Keratinocyte (primary cell): ENCODE results near the gene GALNT6. TPM values are rescaled to one million over a fixed set of nuclear protein-coding genes. Genes with fewer than 3 reads are reported as not detected.

Experiments
- DNase-seq: peaks from one replicate; pipeline ENCODE4 v3.0.0-alpha.2; 2011; ENCODE audit warnings: low read depth, missing footprints, low spot score
- FAIRE-seq: peaks from 2 replicates; lab custom pipeline; 2011; peaks lifted over from hg19 to GRCh38; lab: Jason Lieb, UNC
- H2AFZ ChIP-seq: 2 replicates; pipeline ENCODE4 v1.6.0; 2012; ENCODE audit warnings: low read length, control low read depth, inconsistent platforms; ENCODE audit not compliant: control insufficient read depth
- H3K27ac ChIP-seq: 2 replicates; pipeline ENCODE4 v1.5.1; 2011; ENCODE audit warnings: low read length; ENCODE audit not compliant: control insufficient read depth, insufficient read depth
- H3K27me3 ChIP-seq: 3 replicates; pipeline ENCODE4 v1.6.0; 2011; ENCODE audit warnings: low read length; ENCODE audit not compliant: control insufficient read depth, insufficient read depth; ENCODE audit errors: extremely low read depth
- H3K36me3 ChIP-seq, 2 experiments: 2 replicates in 1 of 2; 3 replicates in 1 of 2; pipeline ENCODE4 v1.5.1; 2011; ENCODE audit warnings: low read length in 2 of 2, mild to moderate bottlenecking in 1 of 2; ENCODE audit not compliant: control insufficient read depth in 2 of 2, insufficient read depth in 2 of 2; ENCODE audit errors: extremely low read depth in 1 of 2
- H3K4me1 ChIP-seq: 3 replicates; pipeline ENCODE4 v1.5.1; 2011; ENCODE audit warnings: low read length; ENCODE audit not compliant: control insufficient read depth, insufficient read depth; ENCODE audit errors: extremely low read depth
- H3K4me2 ChIP-seq: 3 replicates; pipeline ENCODE4 v1.6.0; 2011; ENCODE audit warnings: low read depth, low read length; ENCODE audit not compliant: control insufficient read depth, insufficient read depth; ENCODE audit errors: extremely low read depth
- H3K4me3 ChIP-seq, 3 experiments: fragments of 200-600 bp in 1 of 3; sonication (generic) in 1 of 3; 2 replicates in 2 of 3; 3 replicates in 1 of 3; pipeline ENCODE4 v1.5.1; 2011 to 2016; ENCODE audit warnings: low read length in 3 of 3, mild to moderate bottlenecking in 3 of 3, control low read depth in 2 of 3, inconsistent platforms in 1 of 3, low read depth in 1 of 3, mixed read lengths in 1 of 3, mixed run types in 1 of 3, moderate library complexity in 1 of 3; ENCODE audit not compliant: control insufficient read depth in 2 of 3, insufficient read depth in 2 of 3; ENCODE audit errors: extremely low read depth in 1 of 3
- H3K79me2 ChIP-seq: 2 replicates; pipeline ENCODE4 v1.6.0; 2012; ENCODE audit warnings: low read length; ENCODE audit not compliant: control insufficient read depth, insufficient read depth
- H3K9ac ChIP-seq: 3 replicates; pipeline ENCODE4 v1.6.0; 2011; ENCODE audit warnings: low read length; ENCODE audit not compliant: control insufficient read depth, insufficient read depth; ENCODE audit errors: extremely low read depth
- H3K9me1 ChIP-seq: 3 replicates; pipeline ENCODE4 v1.6.0; 2011; ENCODE audit warnings: low read length; ENCODE audit not compliant: control insufficient read depth, insufficient read depth; ENCODE audit errors: extremely low read depth
- H3K9me3 ChIP-seq: 2 replicates; pipeline ENCODE4 v1.5.1; 2012; ENCODE audit warnings: low read depth, low read length; ENCODE audit not compliant: control insufficient read depth
- H4K20me1 ChIP-seq: 3 replicates; pipeline ENCODE4 v1.6.0; 2011; ENCODE audit warnings: low read length; ENCODE audit not compliant: control insufficient read depth, insufficient read depth; ENCODE audit errors: extremely low read depth
- CTCF ChIP-seq, 3 experiments: IDR thresholded peaks in 1 of 3; conservative IDR thresholded peaks in 1 of 3; optimal IDR thresholded peaks in 1 of 3; 2 replicates in 2 of 3; 3 replicates in 1 of 3; pipeline versions ENCODE3 to v1.5.1; 2011; ENCODE audit warnings: low read length in 3 of 3, mild to moderate bottlenecking in 3 of 3, moderate library complexity in 2 of 3, control low read depth in 1 of 3, inconsistent platforms in 1 of 3; ENCODE audit not compliant: insufficient read depth in 2 of 3; ENCODE audit errors: extremely low read depth in 1 of 3
- EZH2 ChIP-seq: IDR thresholded peaks from one replicate; pipeline ENCODE4 v1.6.1; 2012; ENCODE audit warnings: inconsistent platforms, mild to moderate bottlenecking, low read length, moderate library complexity
- dilution Hi-C: fragments of 300-500 bp; cut with MboI; formaldehyde crosslinking; loops from one replicate; pipeline ENCODE4 v1.7.0; 2020; ENCODE audit warnings: low sequenced_read_pairs; ENCODE audit not compliant: extremely low pct_ligation_motif_present
- polyA plus RNA-seq, 5 experiments: library from polyadenylated mRNA; depleted of rRNA in 3 of 5; stranded (reverse) in 3 of 5; stranded (forward) in 1 of 5; unstranded in 1 of 5; fragments of >200 nt; gene quantifications; 1 replicate in 1 of 5; 2 replicates in 3 of 5; 3 replicates in 1 of 5; pipeline versions ENCODE4 v1.2.1 to v1.2.3, GENCODE V29; 2011 to 2012; ENCODE audit warnings: missing spikeins in 2 of 5, low read depth in 1 of 5, low replicate concordance in 1 of 5

Gene GALNT6
- polyA plus RNA-seq, 1 donor (not counting 4 experiments of a cell fraction or from before 2014, with no cell fraction given), result 42.7 TPM

GRCh38 chr12:51330186-51330585 is 61.0 kb downstream of the GALNT6 start:
- H3K79me2 ChIP-seq, result no peaks in the 10 kb centered on the region
- FAIRE-seq, result no peak
- H3K4me1 ChIP-seq, result peaks cover 12% of the 10 kb centered on the region
- dilution Hi-C loops, result no loop called here
- no peaks in the 10 kb centered on the region for H3K27me3 ChIP-seq
- no peaks in the 10 kb centered on the region for H4K20me1 ChIP-seq
- no peaks in the 10 kb centered on the region for H3K9me3 ChIP-seq
- DNase-seq, result no peak
- no peak overlapping the region for H3K4me3 ChIP-seq
- no peak overlapping the region for H3K9ac ChIP-seq
- H3K9me1 ChIP-seq, result no peaks in the 10 kb centered on the region
- H3K27ac ChIP-seq, result no peak overlapping the region
- TF ChIP-seq EZH2 (no peak), CTCF (optimal IDR thresholded peaks at IDR 0.05 in 1 of 3, IDR thresholded peaks at IDR 0.05 in 1 of 3, conservative IDR thresholded peaks at IDR 0.05 in 1 of 3; ENCODE audit: extremely low read depth in 1 of 3, insufficient read depth in 2 of 3, low read length in 3 of 3) (no peak)
- no peaks in the 10 kb centered on the region for H3K36me3 ChIP-seq
- H3K4me2 ChIP-seq, result no peak overlapping the region
- no peak overlapping the region for H2AFZ ChIP-seq

- no peak overlapping the region for H2AFZ ChIP-seq
- no peaks in the 10 kb centered on the region for H3K36me3 ChIP-seq
- dilution Hi-C loops, result no loop called here
- H3K4me2 ChIP-seq, result no peak overlapping the region
- no peak overlapping the region for H3K4me3 ChIP-seq
- H3K27ac ChIP-seq, result no peak overlapping the region
- FAIRE-seq (no peak), DNase-seq (no peak)
- no peaks in the 10 kb centered on the region for H3K79me2 ChIP-seq
- H3K27me3 ChIP-seq, result no peaks in the 10 kb centered on the region
- no peak overlapping the region for H3K9ac ChIP-seq
- peaks cover 12% of the 10 kb centered on the region for H3K4me1 ChIP-seq
- H3K9me3 ChIP-seq, result no peaks in the 10 kb centered on the region
- TF ChIP-seq EZH2 (no peak), CTCF (optimal IDR thresholded peaks at IDR 0.05 in 1 of 3, IDR thresholded peaks at IDR 0.05 in 1 of 3, conservative IDR thresholded peaks at IDR 0.05 in 1 of 3; ENCODE audit: extremely low read depth in 1 of 3, insufficient read depth in 2 of 3, low read length in 3 of 3) (no peak)
- H3K9me1 ChIP-seq, result no peaks in the 10 kb centered on the region
- no peaks in the 10 kb centered on the region for H4K20me1 ChIP-seq
These were observed 61.5 kb downstream of the GALNT6 start for GRCh38 chr12:51329742-51330141.
